NCI-H446 treated with DMSO at 0.1 percent for 48 hours (cell line): Measurements from ENCODE around the gene DAPP1.

Source experiments
- DNase-seq: peaks from one replicate; lab custom pipeline; 2025; lab: John Stamatoyannopoulos, UW

The DAPP1 gene

GRCh38 chr4:99856166-99856565 lies 39.5 kb downstream of the DAPP1 start:
- no peak for DNase-seq

GRCh38 chr4:99857307-99857706 lies 40.7 kb downstream of the DAPP1 start:
- DNase-seq, result no peak

- DNase-seq, result no peak
Observed at GRCh38 chr4:99859618-99860017, 43.0 kb downstream of the DAPP1 start.

DNA sequence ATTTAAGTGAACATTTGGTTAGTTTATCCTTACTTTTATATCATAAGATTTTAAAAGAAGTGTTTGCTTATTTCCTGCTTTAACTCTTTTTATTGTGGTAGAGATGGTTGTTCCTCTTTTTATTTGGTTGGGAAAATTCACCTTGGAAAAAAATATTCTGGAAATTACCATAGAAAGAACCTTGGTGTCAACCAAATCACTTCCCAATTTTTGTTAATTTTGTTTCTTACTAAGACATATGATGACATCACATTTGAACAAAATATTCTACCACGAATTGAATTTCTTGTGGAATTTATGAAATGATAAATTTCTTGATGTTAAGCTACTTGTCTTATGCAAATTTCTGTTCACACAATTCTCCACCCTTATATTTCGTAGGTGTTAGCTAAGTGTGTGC lies 43.9 kb downstream of the DAPP1 start:
- DNase-seq, result no peak

GRCh38 chr4:99861120-99861905 lies 44.7 kb downstream of the DAPP1 start:
- no peak for DNase-seq

- no peak for DNase-seq
Observed at GRCh38 chr4:99863804-99864203, 47.2 kb downstream of the DAPP1 start.

- no peak for DNase-seq
Observed at GRCh38 chr4:99868126-99868596, 51.5 kb downstream of the DAPP1 start.

GRCh38 chr4:99872570-99872969 lies 55.9 kb downstream of the DAPP1 start:
- DNase-seq, result no peak

DNA sequence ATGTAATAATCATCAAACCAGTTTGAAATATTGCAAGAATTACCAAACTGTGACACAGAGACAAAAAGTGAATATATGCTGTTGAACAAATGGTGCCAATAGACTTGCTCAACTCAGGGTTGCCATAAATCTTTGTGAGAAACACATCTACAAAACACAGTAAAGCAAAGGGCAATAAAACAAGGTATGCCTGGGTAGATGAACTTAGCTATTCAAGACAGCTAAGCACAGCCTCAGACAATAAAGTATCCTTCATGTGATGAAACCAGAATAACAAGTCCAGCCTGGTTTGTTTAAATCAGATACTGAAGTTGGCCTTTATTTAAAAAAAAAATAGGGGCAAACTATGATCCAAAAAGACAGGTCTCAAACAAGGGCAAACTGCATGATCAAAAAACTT lies 58.4 kb downstream of the DAPP1 start:
- DNase-seq, result no peak

DNA sequence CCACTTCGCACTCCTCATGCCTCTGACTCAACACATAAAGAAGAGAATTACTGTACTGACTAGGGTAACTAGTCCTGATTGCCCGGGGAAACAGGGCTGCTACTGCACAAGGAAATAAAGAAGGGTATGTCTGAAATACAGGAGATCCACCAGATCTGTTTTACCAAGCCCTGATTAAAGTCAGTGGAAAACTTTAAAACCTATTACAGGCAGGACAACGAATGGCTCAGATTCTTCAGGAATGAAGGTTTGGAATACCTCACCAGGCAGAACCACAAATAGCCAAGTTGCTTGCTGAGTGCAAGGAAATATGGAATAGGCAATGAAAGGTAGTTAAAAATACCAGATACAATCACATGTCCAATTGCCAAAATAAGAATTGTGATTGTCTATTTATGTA lies 60.3 kb downstream of the DAPP1 start:
- no peak for DNase-seq

- no peak for DNase-seq
Observed at GRCh38 chr4:99878604-99879003, 62.0 kb downstream of the DAPP1 start.

DNA sequence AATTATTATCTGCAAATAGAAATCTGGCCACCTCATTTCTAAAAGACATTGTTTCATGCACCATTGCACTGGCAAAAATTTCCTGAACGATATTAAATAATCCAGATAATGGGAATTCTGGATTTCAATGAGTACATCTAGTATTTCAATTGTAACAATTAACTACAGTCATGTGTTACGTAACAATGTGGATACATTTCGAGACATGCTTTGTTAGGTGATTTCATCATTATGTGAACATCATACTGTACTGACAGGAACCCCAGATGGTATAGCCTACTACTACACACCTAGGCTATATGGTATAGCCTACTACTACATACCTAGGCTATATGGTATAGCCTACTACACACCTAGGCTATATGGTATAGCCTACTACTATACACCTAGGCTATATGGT lies 62.8 kb downstream of the DAPP1 start:
- DNase-seq, result no peak

DNA sequence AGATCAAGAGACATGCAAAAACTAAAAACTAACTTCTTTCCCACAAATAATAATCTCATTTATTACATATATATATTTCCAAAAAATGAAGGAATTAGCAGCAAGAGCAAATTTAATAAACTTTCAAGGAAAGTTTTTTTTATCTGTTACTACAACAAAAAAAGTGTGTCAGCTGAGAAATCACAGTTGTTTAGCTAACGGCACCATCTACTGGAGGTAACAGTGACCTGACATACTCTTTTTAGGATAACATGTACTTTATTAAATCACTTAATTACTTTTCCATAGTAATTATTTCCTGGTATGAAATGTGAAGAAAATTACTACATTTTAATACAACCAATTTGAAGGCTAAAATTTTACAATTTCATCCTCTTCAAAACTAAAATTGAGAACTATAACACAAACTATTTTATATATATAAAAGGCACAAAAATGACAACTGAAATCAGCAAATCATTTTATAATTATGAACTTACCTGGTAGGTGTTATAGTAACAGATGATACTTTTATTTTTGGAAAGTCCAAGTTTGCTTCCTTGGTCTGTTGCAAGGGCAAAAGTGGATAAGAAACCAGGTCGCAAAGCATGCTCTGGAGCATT lies 68.5 kb downstream of the DAPP1 start:
- peak; percentile 25 for DNase-seq

DNA sequence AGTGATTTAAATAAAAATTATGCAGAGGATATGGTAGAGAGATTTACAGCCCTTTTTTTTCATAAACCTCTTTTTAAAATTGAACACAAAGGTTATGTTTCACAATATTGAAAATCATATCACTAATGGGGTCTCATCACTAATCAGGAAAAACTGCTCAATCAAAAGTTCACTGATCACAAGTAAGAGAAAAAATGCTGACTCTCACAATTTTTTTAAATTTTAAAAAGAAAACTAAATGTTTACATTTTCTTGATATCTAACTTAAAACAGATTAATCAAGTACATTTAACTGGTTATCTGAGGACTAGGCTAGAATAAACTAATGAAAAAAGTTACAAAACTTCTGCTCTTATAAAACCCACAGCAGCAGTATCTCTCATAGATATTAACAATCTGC lies 69.1 kb downstream of the DAPP1 start:
- DNase-seq, result no peak

GRCh38 chr4:99886146-99886545 lies 69.5 kb downstream of the DAPP1 start:
- DNase-seq, result no peak

DNA sequence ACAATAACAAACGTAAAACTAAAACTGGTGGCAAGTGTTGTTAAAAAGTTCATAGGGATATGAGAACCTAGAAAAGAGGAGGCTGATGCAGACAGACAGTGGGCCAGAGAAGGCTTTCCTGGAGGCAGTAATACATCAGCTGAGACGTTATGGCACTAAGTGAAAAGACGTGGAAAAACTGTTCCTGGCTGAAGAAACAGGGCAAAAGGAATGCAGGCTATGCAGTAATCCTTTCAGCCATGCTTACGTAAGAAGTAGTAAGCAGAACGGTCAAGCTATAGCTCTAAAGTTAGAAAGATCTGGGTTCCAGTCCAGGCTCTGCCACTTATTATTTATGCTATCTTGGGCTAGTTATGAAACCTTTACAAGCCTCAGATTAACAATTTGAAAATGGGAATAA lies 71.2 kb downstream of the DAPP1 start:
- DNase-seq, result no peak

- no peak for DNase-seq
Observed at GRCh38 chr4:99891351-99891750, 74.7 kb downstream of the DAPP1 start.

DNA sequence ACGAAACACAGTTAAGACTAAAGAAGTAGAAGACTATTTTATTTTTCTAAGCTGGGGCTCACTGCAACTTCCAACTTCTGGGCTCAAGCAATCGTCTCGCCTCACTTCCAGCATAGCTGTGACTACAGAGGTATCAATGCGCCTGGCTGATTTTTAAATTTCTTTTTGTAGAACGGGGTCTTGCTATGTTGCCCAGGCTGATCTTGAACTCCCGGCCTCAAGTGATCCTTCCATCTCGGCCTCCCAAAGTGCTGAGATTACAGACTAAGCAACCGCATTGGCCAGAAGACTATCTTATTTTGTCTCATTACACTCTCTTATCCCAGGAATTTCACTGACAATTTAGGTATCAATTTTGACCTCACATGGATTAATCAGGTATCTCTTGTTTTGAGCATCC lies 76.4 kb downstream of the DAPP1 start:
- DNase-seq, result no peak

GRCh38 chr4:99893839-99894160 lies 77.2 kb downstream of the DAPP1 start:
- DNase-seq, result no peak

DNA sequence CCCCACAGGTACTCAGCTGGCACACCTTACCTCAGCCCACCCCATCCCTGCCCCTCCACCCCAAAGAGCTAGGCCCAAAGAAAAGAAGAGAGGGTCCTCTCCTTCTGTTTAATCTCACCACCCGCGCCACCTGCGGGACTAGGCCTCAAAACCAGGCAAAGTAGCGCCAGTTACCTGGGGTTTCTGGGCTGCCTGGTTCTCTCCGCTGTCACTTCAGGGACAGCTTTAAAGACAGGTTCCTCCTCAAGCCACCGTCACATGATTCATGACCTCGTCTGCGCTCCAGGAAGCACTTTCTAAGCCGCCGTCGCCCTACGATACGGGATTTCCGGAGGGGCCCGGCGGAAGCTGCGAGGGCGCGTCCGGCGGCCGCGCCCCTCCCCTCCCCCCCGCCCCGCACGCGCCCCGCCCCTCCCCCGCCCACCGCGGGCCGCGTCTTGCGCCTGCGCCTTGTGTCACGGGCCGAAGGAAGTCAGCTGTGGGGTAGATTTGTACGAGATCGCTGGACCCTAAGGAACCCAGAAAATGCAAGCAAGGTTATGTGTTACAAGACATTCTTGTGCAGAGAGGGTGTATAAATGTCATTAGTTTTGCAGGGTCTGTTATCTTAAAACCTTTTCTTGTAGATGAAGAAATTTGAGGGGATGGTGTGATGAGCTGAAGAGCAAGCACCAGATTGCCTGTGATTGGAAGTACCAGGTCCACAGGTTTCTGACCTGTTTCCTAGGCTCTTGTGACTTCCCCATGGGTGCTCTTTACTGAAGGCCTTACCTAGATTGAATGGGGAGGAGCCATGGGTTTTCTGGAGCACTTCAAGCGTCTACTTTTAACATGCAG lies 77.8 kb downstream of the DAPP1 start, which contains the start of gene LAMTOR3:
Gene LAMTOR3, minus strand, starts transcription at position 267 of the 837 bp plus-strand sequence. CDS start 464 bp downstream, outside the sequence.
- DNase-seq, result peak; percentile 83

DNA sequence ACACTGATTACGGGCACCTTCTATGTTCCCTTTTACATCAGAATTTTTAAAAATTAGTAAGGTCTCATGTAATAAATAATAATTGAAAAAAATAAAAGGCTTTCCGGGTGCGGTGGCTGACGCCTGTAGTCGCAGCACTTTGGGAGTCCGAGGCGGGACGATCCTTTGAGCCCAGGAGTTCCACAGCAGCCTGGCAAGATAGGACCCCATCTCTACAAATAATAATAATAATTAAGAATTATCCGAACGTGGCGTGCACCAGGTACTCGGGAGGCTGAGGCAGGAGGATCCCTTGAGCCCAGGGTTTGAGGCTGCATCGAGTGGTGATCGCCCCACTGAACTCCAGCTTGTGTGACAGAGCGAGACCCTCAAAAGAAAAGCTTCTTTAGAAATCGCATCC lies 78.4 kb downstream of the DAPP1 start:
- DNase-seq, result no peak

DNA sequence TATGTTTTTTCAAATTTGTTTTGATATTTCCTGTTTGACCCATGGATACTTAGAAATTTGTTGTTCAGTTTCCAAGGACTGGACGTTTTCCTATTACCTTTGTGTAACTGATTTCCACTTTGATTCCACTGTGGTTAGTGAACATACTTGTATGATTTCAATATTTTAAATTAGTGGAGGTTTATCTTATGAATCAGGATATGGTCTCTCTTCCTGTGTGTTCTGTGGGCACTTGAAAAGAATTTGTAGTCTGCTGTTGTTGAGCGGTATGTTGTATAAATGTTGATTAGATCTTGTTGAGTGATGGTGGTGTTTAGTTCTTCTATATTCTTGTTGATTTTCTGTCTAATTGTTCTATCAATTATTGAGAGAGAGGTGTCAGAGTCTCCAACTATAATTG lies 98.8 kb downstream of the DAPP1 start:
- DNase-seq, result no peak

GRCh38 chr4:99917575-99917974 lies 100.9 kb downstream of the DAPP1 start:
- DNase-seq, result no peak
